ENCODE data around the gene GALNT8. TPM values are rescaled to one million over a fixed set of nuclear protein-coding genes. Genes with fewer than 3 reads are reported as not detected.

Gene GALNT8
- polyA plus RNA-seq, 5 donors: 0.78 to 1.8 (median 1.6) TPM

GRCh38 chr12:4796694-4797482, 76.7 kb downstream of the GALNT8 start:
- DNase-seq: no peak

- no peak for DNase-seq
Observed at GRCh38 chr12:4800555-4800954, 80.4 kb downstream of the GALNT8 start.

GRCh38 chr12:4802841-4803240, 82.6 kb downstream of the GALNT8 start:
- no peak for DNase-seq

- DNase-seq: no peak
Observed at GRCh38 chr12:4806439-4807115, 86.4 kb downstream of the GALNT8 start.

- no peak for DNase-seq
Observed at GRCh38 chr12:4807116-4807783, 87.0 kb downstream of the GALNT8 start.

GRCh38 chr12:4807813-4808212, 87.6 kb downstream of the GALNT8 start:
- no peak for DNase-seq

GRCh38 chr12:4809013-4809448, 88.8 kb downstream of the GALNT8 start:
- peak; percentile 50 to 53 for DNase-seq

GRCh38 chr12:4809449-4810218, 89.4 kb downstream of the GALNT8 start:
- peak in 1 of 2 donors; percentile 10 for DNase-seq

- DNase-seq: no peak
Observed at GRCh38 chr12:4810219-4810671, 90.0 kb downstream of the GALNT8 start.

- no peak for DNase-seq
Observed at GRCh38 chr12:4812624-4813327, 92.6 kb downstream of the GALNT8 start.

- no peak for DNase-seq
Observed at GRCh38 chr12:4813741-4814140, 93.5 kb downstream of the GALNT8 start.

- no peak for DNase-seq
Observed at GRCh38 chr12:4814485-4814884, 94.3 kb downstream of the GALNT8 start.

- no peak for DNase-seq
Observed at GRCh38 chr12:4816744-4817525, 96.7 kb downstream of the GALNT8 start.

- DNase-seq: no peak
Observed at GRCh38 chr12:4817880-4818279, 97.7 kb downstream of the GALNT8 start.

GRCh38 chr12:4819654-4820053, 99.5 kb downstream of the GALNT8 start:
- DNase-seq: no peak

GRCh38 chr12:4820971-4821370, 100.8 kb downstream of the GALNT8 start:
- DNase-seq: no peak

All from right lung (tissue), 5 donors.